A549 (cell line): ENCODE data around the gene HSD11B2. TPM values are rescaled to one million over a fixed set of nuclear protein-coding genes. Genes with fewer than 3 reads are reported as not detected.
A peak's percentile ranks its signal among the peaks of the same experiment; 100 is the strongest.

Source experiments
- ATAC-seq, 2 experiments: fragments of 200-7000 bp in 1 of 2; fragments of >200 bp in 1 of 2; cut with Nextera tagmentation in 1 of 2; cut with Tn5 transposase in 1 of 2; 3 replicates each; pipeline versions ENCODE4 v1.8.0 to v1.9.1; 2018 to 2020; ENCODE audit warnings: mild to moderate bottlenecking in 1 of 2, moderate library complexity in 1 of 2
- CTCF ChIA-PET: fragments of 300-600 bp; sonication (Branson Sonifier 250); formaldehyde crosslinking; extraction: SDS; loops from one replicate; lab custom pipeline; 2021; ENCODE audit warnings: antibody characterized with exemption, inconsistent platforms; lab: Yijun Ruan, JAX
- POLR2A ChIA-PET: fragments of 350-600 bp; formaldehyde crosslinking; extraction: SDS; loops from one replicate; lab custom pipeline; 2021; ENCODE audit warnings: antibody characterized with exemption, inconsistent platforms; lab: Yijun Ruan, JAX
- DNase-seq, 2 experiments: peaks; one replicate each; pipeline versions ENCODE4 v3.0.0 to v3.0.0-alpha.2; 2011 to 2016; ENCODE audit warnings: low read depth in 1 of 2, low spot score in 1 of 2
- FAIRE-seq: peaks from 2 replicates; lab custom pipeline; 2011; peaks lifted over from hg19 to GRCh38; lab: Jason Lieb, UNC
- H3K27ac ChIP-seq, 2 experiments: fragments of >200 bp; sonication (Bioruptor Twin); formaldehyde crosslinking; 3 replicates each; pipeline ENCODE4 v1.5.1; 2016 to 2017
- H3K4me1 ChIP-seq: fragments of >200 bp; sonication (Bioruptor Twin); formaldehyde crosslinking; 3 replicates; pipeline ENCODE4 v1.6.1; 2016
- H3K4me2 ChIP-seq: fragments of >200 bp; sonication (Bioruptor Twin); formaldehyde crosslinking; 3 replicates; pipeline ENCODE4 v1.6.1; 2016
- H3K4me3 ChIP-seq: fragments of >200 bp; sonication (Bioruptor Twin); formaldehyde crosslinking; 3 replicates; pipeline ENCODE4 v1.5.1; 2016
- H3K9me3 ChIP-seq: fragments of >200 bp; sonication (Bioruptor Twin); formaldehyde crosslinking; 3 replicates; pipeline ENCODE4 v1.6.1; 2016
- BHLHE40 ChIP-seq: IDR thresholded peaks from 2 replicates; pipeline ENCODE4 v1.6.1; 2012; ENCODE audit warnings: low read depth, low read length, inconsistent platforms
- CBX2 ChIP-seq: fragments of 200-600 bp; sonication (generic); IDR thresholded peaks from 2 replicates; pipeline ENCODE4 v1.6.1; 2016; ENCODE audit warnings: low read depth, mild to moderate bottlenecking, borderline replicate concordance
- CEBPB ChIP-seq, 2 experiments: fragments of >200 bp in 1 of 2; sonication (Bioruptor Twin) in 1 of 2; formaldehyde crosslinking in 1 of 2; IDR thresholded peaks; 2 replicates each; pipeline ENCODE4 v1.6.1; 2012 to 2016
- CHD4 ChIP-seq: fragments of 200-600 bp; sonication (generic); IDR thresholded peaks from 2 replicates; pipeline ENCODE4 v1.6.1; 2016; ENCODE audit warnings: antibody characterized with exemption, mild to moderate bottlenecking, borderline replicate concordance
- EHF ChIP-seq: fragments of 250-450 bp; sonication (Bioruptor Pico); IDR thresholded peaks from 2 replicates; pipeline ENCODE4 v1.5.0; 2020; ENCODE audit warnings: mild to moderate bottlenecking
- FOSB ChIP-seq: fragments of 250-450 bp; sonication (Bioruptor Pico); IDR thresholded peaks from 2 replicates; pipeline ENCODE4 v1.5.0; 2020; ENCODE audit warnings: mild to moderate bottlenecking, moderate library complexity
- GATA3 ChIP-seq: IDR thresholded peaks from 2 replicates; pipeline ENCODE4 v1.6.1; 2012; ENCODE audit warnings: borderline replicate concordance
- HEYL ChIP-seq: fragments of 250-450 bp; sonication (Bioruptor Pico); IDR thresholded peaks from 2 replicates; pipeline ENCODE4 v1.8.0; 2021; ENCODE audit warnings: mild to moderate bottlenecking, moderate library complexity
- HOXB5 ChIP-seq: fragments of 250-450 bp; sonication (Bioruptor Pico); IDR thresholded peaks from 2 replicates; pipeline ENCODE4 v1.5.0; 2020; ENCODE audit warnings: mild to moderate bottlenecking, moderate library complexity
- JUNB ChIP-seq: fragments of >200 bp; sonication (Bioruptor Twin); formaldehyde crosslinking; IDR thresholded peaks from 2 replicates; pipeline ENCODE4 v1.6.1; 2016
- KDM1A ChIP-seq: fragments of 200-600 bp; sonication (generic); IDR thresholded peaks from 2 replicates; pipeline ENCODE4 v1.6.1; 2016; ENCODE audit warnings: low read depth, mild to moderate bottlenecking
- MAZ ChIP-seq: fragments of 150-350 bp; IDR thresholded peaks from 2 replicates; pipeline ENCODE4 v1.6.1; 2014; ENCODE audit warnings: antibody characterized with exemption, low read depth, low read length, borderline replicate concordance
- MYC ChIP-seq: IDR thresholded peaks from 2 replicates; pipeline ENCODE4 v1.6.1; 2012; ENCODE audit warnings: mild to moderate bottlenecking, inconsistent platforms, low read length, improper control_type of control experiment, borderline replicate concordance
- NPAS2 ChIP-seq: fragments of 250-450 bp; sonication (Bioruptor Pico); IDR thresholded peaks from 2 replicates; pipeline ENCODE4 v1.8.0; 2022; ENCODE audit warnings: mild to moderate bottlenecking, moderate library complexity, borderline replicate concordance
- NR3C1 ChIP-seq: fragments of >200 bp; sonication (Bioruptor Twin); formaldehyde crosslinking; IDR thresholded peaks from 3 replicates; pipeline ENCODE4 v1.6.1; 2017
- PHF8 ChIP-seq: fragments of 200-600 bp; sonication (generic); IDR thresholded peaks from 2 replicates; pipeline ENCODE4 v1.6.1; 2016; ENCODE audit warnings: low read depth, mild to moderate bottlenecking, antibody characterized with exemption, moderate library complexity, borderline replicate concordance
- POLR2A ChIP-seq: IDR thresholded peaks from 2 replicates; pipeline ENCODE4 v1.6.1; 2012; ENCODE audit warnings: mild to moderate bottlenecking, low read length
- RAD21 ChIP-seq, 2 experiments: fragments of >200 bp in 1 of 2; sonication (Bioruptor Twin) in 1 of 2; formaldehyde crosslinking in 1 of 2; IDR thresholded peaks in 1 of 2; conservative IDR thresholded peaks in 1 of 2; 2 replicates in 1 of 2; 3 replicates in 1 of 2; pipeline ENCODE4 v1.6.1; 2012 to 2018; ENCODE audit warnings: inconsistent platforms in 1 of 2
- RARB ChIP-seq: fragments of 250-450 bp; sonication (Bioruptor Pico); IDR thresholded peaks from 2 replicates; pipeline ENCODE4 v1.8.0; 2021; ENCODE audit warnings: mild to moderate bottlenecking, moderate library complexity
- SMC3 ChIP-seq: fragments of >200 bp; sonication (Bioruptor Twin); formaldehyde crosslinking; IDR thresholded peaks from 3 replicates; pipeline ENCODE4 v1.6.1; 2018; ENCODE audit warnings: inconsistent platforms
- TFCP2L1 ChIP-seq: fragments of 250-450 bp; sonication (Bioruptor Pico); IDR thresholded peaks from 2 replicates; pipeline ENCODE4 v1.5.0; 2021; ENCODE audit warnings: mild to moderate bottlenecking
- ZC3H11A ChIP-seq: fragments of 450-650 bp; IDR thresholded peaks from 2 replicates; pipeline ENCODE4 v1.6.1; 2014; ENCODE audit warnings: antibody characterized with exemption, mild to moderate bottlenecking
- ZFP36 ChIP-seq: fragments of 450-650 bp; IDR thresholded peaks from 2 replicates; pipeline ENCODE4 v1.6.1; 2014; ENCODE audit warnings: borderline replicate concordance; ENCODE audit not compliant: partially characterized antibody
- ZNF302 ChIP-seq: fragments of 250-450 bp; sonication (Bioruptor Pico); IDR thresholded peaks from 2 replicates; pipeline ENCODE4 v1.9.0; 2021; ENCODE audit warnings: inconsistent platforms, mild to moderate bottlenecking, moderate library complexity
- ZSCAN20 ChIP-seq: fragments of 250-450 bp; sonication (Bioruptor Pico); IDR thresholded peaks from 2 replicates; pipeline ENCODE4 v1.8.0; 2022; ENCODE audit warnings: mild to moderate bottlenecking, moderate library complexity
- WGBS: methylation state at CpG from one replicate; pipeline ENCODE4 v1.1.6; 2017; ENCODE audit errors: missing lambda C conversion rate; 5-methylcytosine and 5-hydroxymethylcytosine counted together
- polyA plus RNA-seq, 4 experiments: library from polyadenylated mRNA; depleted of rRNA in 3 of 4; stranded (reverse); fragments of >200 nt; fragmentation: RNase III in 1 of 4; extraction: RNeasy Plus Mini Kit Qiagen cat#74134 plus additional on column Dnase treatment in 1 of 4; gene quantifications; 2 replicates in 3 of 4; 3 replicates in 1 of 4; pipeline ENCODE4 v1.2.3, GENCODE V29; 2011 to 2017
- TF ChIP-seq, protein P1 (sequence below): fragments of 150-350 bp; IDR thresholded peaks from 2 replicates; pipeline ENCODE4 v1.6.1; 2014; ENCODE audit warnings: low read depth, mild to moderate bottlenecking, low read length
- TF ChIP-seq, protein P2 (sequence below): IDR thresholded peaks from 2 replicates; pipeline ENCODE4 v1.6.1; 2012

Gene HSD11B2
- polyA plus RNA-seq, 2 of the 4 experiments (the other 2 are of a cell fraction): 0.53 to 1.6 TPM

DNA sequence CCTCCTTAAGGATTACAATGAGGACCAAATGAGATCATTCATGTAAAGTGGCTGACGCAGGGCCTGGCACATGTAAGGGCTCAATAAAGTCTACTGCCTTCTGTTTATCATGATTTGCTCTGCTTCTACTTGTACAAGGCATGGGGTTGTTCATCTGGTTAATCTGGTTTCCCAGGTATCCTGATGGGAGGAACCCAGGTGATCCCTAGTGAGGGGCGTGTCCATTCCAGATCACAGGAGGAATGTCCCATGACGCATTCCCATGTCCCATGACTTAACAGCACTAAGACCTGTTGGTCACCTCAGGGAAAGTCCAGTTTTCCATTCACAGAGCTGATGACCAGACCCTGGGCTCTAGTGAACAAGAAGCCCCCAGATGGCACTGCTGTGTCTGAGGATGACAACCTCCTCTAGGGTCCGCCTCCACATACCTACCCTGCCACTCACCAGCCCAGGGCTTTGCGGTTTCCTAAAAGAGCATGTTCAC, 26.1 kb upstream of the HSD11B2 start:
- TF ChIP-seq KDM1A (no peak), GATA3 (no peak), NR3C1 (no peak), MYC (no peak), RARB (no peak), TFCP2L1 (CRISPR knock-in tag) (no peak), FOSB (CRISPR knock-in tag) (no peak), POLR2A (no peak), ZC3H11A (no peak), NPAS2 (no peak), EHF (CRISPR knock-in tag) (no peak), SMC3 (no peak)
- DNase-seq: no peak
- ATAC-seq: no peak
- FAIRE-seq: no peak
- Histone ChIP-seq H3K4me3 (no peak overlapping the region), H3K27ac (no peak overlapping the region), H3K4me1 (peaks cover 8% of the 10 kb centered on the region; the same call in 2 of the 3 replicates), H3K4me2 (no peak overlapping the region), H3K9me3 (no peaks in the 10 kb centered on the region)
- 92% methylated on average over 5 of the region's 5 CpGs for WGBS
- CTCF ChIA-PET: interaction anchor here (1.2 to 1.4 kb wide), 2 partner anchors 22 to 89 kb away, joined by 3 read pairs; no protein-coding TSS in a partner anchor
- POLR2A ChIA-PET: no interaction called here

- Histone ChIP-seq H3K4me1 (peaks cover 8% of the 10 kb centered on the region; the same call in 2 of the 3 replicates), H3K4me3 (no peak overlapping the region), H3K4me2 (no peak overlapping the region), H3K27ac (no peak overlapping the region), H3K9me3 (no peaks in the 10 kb centered on the region)
- CTCF ChIA-PET: interaction anchor here (1.3 to 3.6 kb wide), 3 partner anchors 11 to 88 kb away, joined by 3 to 15 read pairs (median 4); partner anchors contain the start of gene ZDHHC1
- 80% methylated on average over 8 of the region's 8 CpGs for WGBS
- POLR2A ChIA-PET: no interaction called here
- DNase-seq: no peak
- TF ChIP-seq MAZ (no peak), BHLHE40 (no peak), KDM1A (no peak), POLR2A (no peak), NR3C1 (no peak), GATA3 (no peak)
- TF ChIP-seq, protein P1, sequence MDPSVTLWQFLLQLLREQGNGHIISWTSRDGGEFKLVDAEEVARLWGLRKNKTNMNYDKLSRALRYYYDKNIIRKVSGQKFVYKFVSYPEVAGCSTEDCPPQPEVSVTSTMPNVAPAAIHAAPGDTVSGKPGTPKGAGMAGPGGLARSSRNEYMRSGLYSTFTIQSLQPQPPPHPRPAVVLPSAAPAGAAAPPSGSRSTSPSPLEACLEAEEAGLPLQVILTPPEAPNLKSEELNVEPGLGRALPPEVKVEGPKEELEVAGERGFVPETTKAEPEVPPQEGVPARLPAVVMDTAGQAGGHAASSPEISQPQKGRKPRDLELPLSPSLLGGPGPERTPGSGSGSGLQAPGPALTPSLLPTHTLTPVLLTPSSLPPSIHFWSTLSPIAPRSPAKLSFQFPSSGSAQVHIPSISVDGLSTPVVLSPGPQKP: no peak
- ATAC-seq: no peak
- FAIRE-seq: no peak
These were observed 25.6 kb upstream of the HSD11B2 start for GRCh38 chr16:67405336-67405735.

- CTCF ChIA-PET: interaction anchor here (0.9 to 3.6 kb wide), 9 partner anchors 7 to 121 kb away, joined by 3 to 17 read pairs (median 4); partner anchors contain the start of gene ZDHHC1
- FAIRE-seq (no peak), ATAC-seq (peak in 1 of 2 experiments; percentile 44; a peak in 3 of 6 replicates), DNase-seq (no peak)
- H3K27ac ChIP-seq: no peak overlapping the region
- H3K9me3 ChIP-seq: no peaks in the 10 kb centered on the region
- no peak for TF ChIP-seq MYC
- no peak for TF ChIP-seq ZSCAN20 (CRISPR knock-in tag)
- TF ChIP-seq HOXB5 (CRISPR knock-in tag): no peak
- no peak for TF ChIP-seq PHF8
- TF ChIP-seq EHF (CRISPR knock-in tag): no peak
- TF ChIP-seq ZFP36: no peak
- TF ChIP-seq CEBPB (IDR thresholded peaks at IDR 0.05): no peak
- TF ChIP-seq CBX2: no peak
- no peak for TF ChIP-seq RAD21 (conservative IDR thresholded peaks at IDR 0.05 in 1 of 2, IDR thresholded peaks at IDR 0.05 in 1 of 2)
- TF ChIP-seq ZNF302 (CRISPR knock-in tag): no peak
- TF ChIP-seq GATA3: no peak
- TF ChIP-seq HEYL (CRISPR knock-in tag): no peak
- no peak for TF ChIP-seq JUNB
- TF ChIP-seq, protein P2, sequence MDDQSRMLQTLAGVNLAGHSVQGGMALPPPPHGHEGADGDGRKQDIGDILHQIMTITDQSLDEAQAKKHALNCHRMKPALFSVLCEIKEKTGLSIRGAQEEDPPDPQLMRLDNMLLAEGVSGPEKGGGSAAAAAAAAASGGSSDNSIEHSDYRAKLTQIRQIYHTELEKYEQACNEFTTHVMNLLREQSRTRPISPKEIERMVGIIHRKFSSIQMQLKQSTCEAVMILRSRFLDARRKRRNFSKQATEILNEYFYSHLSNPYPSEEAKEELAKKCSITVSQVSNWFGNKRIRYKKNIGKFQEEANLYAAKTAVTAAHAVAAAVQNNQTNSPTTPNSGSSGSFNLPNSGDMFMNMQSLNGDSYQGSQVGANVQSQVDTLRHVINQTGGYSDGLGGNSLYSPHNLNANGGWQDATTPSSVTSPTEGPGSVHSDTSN: no peak
- TF ChIP-seq, protein P1: no peak
- no peak for TF ChIP-seq CHD4
- no peak for TF ChIP-seq MAZ
- TF ChIP-seq NPAS2: no peak
- TF ChIP-seq POLR2A: no peak
- POLR2A ChIA-PET: no interaction called here
- H3K4me1 ChIP-seq: peaks cover 11% of the 10 kb centered on the region; the same call in 2 of the 3 replicates
- no peak overlapping the region for H3K4me3 ChIP-seq
- 91% methylated on average over 14 of the region's 18 CpGs for WGBS
- H3K4me2 ChIP-seq: no peak overlapping the region
These were observed 24.6 kb upstream of the HSD11B2 start for GRCh38 chr16:67406111-67406971.
